HCT116 (cell line): ENCODE results near the gene ENKD1. TPM values are rescaled to one million over a fixed set of nuclear protein-coding genes. Genes with fewer than 3 reads are reported as not detected.

ENCODE experiments used
- ATAC-seq: fragments of 200-7000 bp; cut with Tn5 transposase; 2 replicates; pipeline ENCODE4 v1.9.1; 2020; ENCODE audit warnings: mild to moderate bottlenecking, moderate library complexity
- BruUV-seq: library from RNA; stranded (reverse); fragments of 400-500 nt; replicated peaks from 2 replicates; lab custom pipeline; 2021; lab: Mats Ljungman, UMichigan
- CTCF ChIA-PET: fragments of 300-600 bp; sonication (Branson Sonifier 250); formaldehyde crosslinking; loops from one replicate; lab custom pipeline; 2021; ENCODE audit warnings: antibody characterized with exemption; lab: Charles Lee
- POLR2A ChIA-PET: fragments of 300-600, 350-600 bp; sonication (Branson Sonifier 250); formaldehyde crosslinking; loops from one replicate; lab custom pipeline; 2021; ENCODE audit warnings: antibody characterized with exemption; lab: Charles Lee
- RAD21 ChIA-PET, 2 experiments: fragments of 300-600 bp; sonication (Branson Sonifier 250); formaldehyde crosslinking; loops; one replicate each; lab custom pipeline; 2023; ENCODE audit warnings: low total read pairs in 2 of 2; ENCODE audit not compliant: uncharacterized antibody in 2 of 2, unreplicated experiment in 2 of 2, low non-redundant PET in 1 of 2; lab: Charles Lee
- DNase-seq: peaks from one replicate; pipeline ENCODE4 v3.0.0-alpha.2; 2010; ENCODE audit warnings: low read depth, low spot score
- H2AFZ ChIP-seq: fragments of 200-600 bp; shearing (Covaris generic), sonication (generic); 2 replicates; pipeline ENCODE4 v1.6.1; 2017; ENCODE audit warnings: low read depth, mixed run types, mixed read lengths, antibody characterized with exemption, low read length; ENCODE audit not compliant: poor library complexity, severe bottlenecking
- H3K27ac ChIP-seq: 2 replicates; pipeline ENCODE4 v1.5.1; 2012; ENCODE audit warnings: low read depth, low read length
- H3K27me3 ChIP-seq: fragments of 200-600 bp; sonication (generic); 2 replicates; pipeline ENCODE4 v1.6.1; 2016; ENCODE audit warnings: mixed run types, low read length, mixed read lengths; ENCODE audit not compliant: insufficient read depth
- H3K36me3 ChIP-seq, 2 experiments: fragments of 200-500 bp in 1 of 2; fragments of 200-600 bp in 1 of 2; sonication (Bioruptor generic) in 1 of 2; sonication (generic) in 1 of 2; 2 replicates each; pipeline versions ENCODE4 v1.5.1 to v1.6.1; 2014 to 2016; ENCODE audit warnings: low read length in 2 of 2, inconsistent platforms in 1 of 2, mixed read lengths in 1 of 2, mixed run types in 1 of 2; ENCODE audit not compliant: insufficient read depth in 2 of 2, control insufficient read depth in 1 of 2
- H3K4me1 ChIP-seq, 2 experiments: fragments of 200-600 bp in 1 of 2; sonication (generic) in 1 of 2; 2 replicates each; pipeline versions ENCODE4 v1.5.1 to v1.6.1; 2012 to 2017; ENCODE audit warnings: low read length in 2 of 2, inconsistent platforms in 1 of 2, mild to moderate bottlenecking in 1 of 2, mixed read lengths in 1 of 2, mixed run types in 1 of 2, moderate library complexity in 1 of 2; ENCODE audit not compliant: insufficient read depth in 2 of 2, control insufficient read depth in 1 of 2
- H3K4me2 ChIP-seq: fragments of 200-600 bp; sonication (generic); 2 replicates; pipeline ENCODE4 v1.6.1; 2017; ENCODE audit warnings: mixed run types, low read length, mixed read lengths
- H3K4me3 ChIP-seq, 2 experiments: fragments of 200-600 bp in 1 of 2; sonication (generic) in 1 of 2; replicated peaks in 1 of 2; 2 replicates each; pipeline ENCODE4 v1.5.1; 2011 to 2016; ENCODE audit warnings: low read length in 2 of 2, control low read depth in 1 of 2, low read depth in 1 of 2, mild to moderate bottlenecking in 1 of 2, mixed read lengths in 1 of 2, mixed run types in 1 of 2
- H3K79me2 ChIP-seq: fragments of 200-600 bp; sonication (generic); 2 replicates; pipeline ENCODE4 v1.6.1; 2017; ENCODE audit warnings: mild to moderate bottlenecking, mixed run types, low read length, moderate library complexity, mixed read lengths; ENCODE audit not compliant: insufficient read depth
- H3K9ac ChIP-seq: fragments of 200-600 bp; sonication (generic); 2 replicates; pipeline ENCODE4 v1.6.1; 2016; ENCODE audit warnings: low read length, mixed read lengths
- H3K9me2 ChIP-seq: fragments of 200-600 bp; sonication (generic), shearing (Covaris generic); 2 replicates; pipeline ENCODE4 v1.6.1; 2017; ENCODE audit warnings: mixed run types, mild to moderate bottlenecking, moderate library complexity; ENCODE audit not compliant: insufficient read depth
- H3K9me3 ChIP-seq, 2 experiments: fragments of 200-500 bp in 1 of 2; fragments of 200-600 bp in 1 of 2; sonication (Bioruptor generic) in 1 of 2; sonication (generic) in 1 of 2; 2 replicates each; pipeline ENCODE4 v1.6.1; 2014 to 2017; ENCODE audit warnings: low read length in 2 of 2, mixed read lengths in 2 of 2, inconsistent platforms in 1 of 2, low read depth in 1 of 2, mild to moderate bottlenecking in 1 of 2, mixed run types in 1 of 2, moderate library complexity in 1 of 2; ENCODE audit not compliant: control insufficient read depth in 1 of 2, insufficient read depth in 1 of 2
- H4K20me1 ChIP-seq: fragments of 200-600 bp; sonication (generic), shearing (Covaris generic); 2 replicates; pipeline ENCODE4 v1.6.1; 2017; ENCODE audit warnings: mixed run types, mild to moderate bottlenecking, moderate library complexity; ENCODE audit not compliant: insufficient read depth
- CBX3 ChIP-seq: IDR thresholded peaks from 2 replicates; pipeline ENCODE4 v1.6.1; 2012; ENCODE audit warnings: low read depth
- CEBPB ChIP-seq: IDR thresholded peaks from 2 replicates; pipeline ENCODE4 v1.6.1; 2012; ENCODE audit warnings: low read depth
- EGR1 ChIP-seq: IDR thresholded peaks from 2 replicates; pipeline ENCODE4 v1.6.1; 2012; ENCODE audit warnings: low read depth
- ELF1 ChIP-seq: IDR thresholded peaks from 2 replicates; pipeline ENCODE4 v1.6.1; 2012; ENCODE audit warnings: low read depth, borderline replicate concordance
- EZH2 ChIP-seq: fragments of 200-600 bp; sonication (generic); IDR thresholded peaks from 2 replicates; pipeline ENCODE4 v1.6.1; 2017; ENCODE audit warnings: antibody characterized with exemption, mixed run types
- EZH2phosphoT487 ChIP-seq: fragments of 200-600 bp; IDR thresholded peaks from 2 replicates; pipeline ENCODE4 v1.6.1; 2018; ENCODE audit warnings: antibody characterized with exemption, borderline replicate concordance
- JUND ChIP-seq: IDR thresholded peaks from 2 replicates; pipeline ENCODE4 v1.6.1; 2012
- SP1 ChIP-seq: IDR thresholded peaks from 2 replicates; pipeline ENCODE4 v1.6.1; 2012; ENCODE audit warnings: low read depth
- SRF ChIP-seq: IDR thresholded peaks from 2 replicates; pipeline ENCODE4 v1.6.1; 2012; ENCODE audit warnings: low read depth
- YY1 ChIP-seq: IDR thresholded peaks from 2 replicates; pipeline ENCODE4 v1.6.1; 2011; ENCODE audit warnings: low read length, low read depth, moderate library complexity, mild to moderate bottlenecking; ENCODE audit not compliant: insufficient replicate concordance; ENCODE audit errors: extremely low read depth
- ZFX ChIP-seq: fragments of 450-650 bp; IDR thresholded peaks from 2 replicates; pipeline ENCODE4 v1.6.1; 2017
- intact Hi-C: fragments of 100-400 bp; cut with micrococcal nuclease; formaldehyde crosslinking; loops from 2 replicates; pipeline ENCODE4 v1.10.0; 2022
- total RNA-seq: library from RNA; stranded (reverse); gene quantifications from one replicate; pipeline ENCODE4 v1.2.1, GENCODE V29; 2021; ENCODE audit not compliant: unreplicated experiment
- TF ChIP-seq, protein P1 (sequence below), 3 experiments: fragments of 200-600 bp in 1 of 3; sonication (generic) in 1 of 3; IDR thresholded peaks in 2 of 3; conservative IDR thresholded peaks in 1 of 3; 2 replicates each; pipeline ENCODE4 v1.5.1; 2012 to 2017; ENCODE audit warnings: low read depth in 2 of 3, low read length in 2 of 3, antibody characterized with exemption in 1 of 3, borderline replicate concordance in 1 of 3, control low read depth in 1 of 3, mild to moderate bottlenecking in 1 of 3, mixed read lengths in 1 of 3, mixed run types in 1 of 3, moderate library complexity in 1 of 3; ENCODE audit not compliant: insufficient read depth in 1 of 3
- TF ChIP-seq, protein P2 (sequence below): IDR thresholded peaks from 2 replicates; pipeline ENCODE4 v1.6.1; 2011; ENCODE audit warnings: mild to moderate bottlenecking, low read length, moderate library complexity; ENCODE audit not compliant: insufficient replicate concordance; ENCODE audit errors: extremely low read depth

The ENKD1 gene
- total RNA-seq, 1 experiment from 2014 or later = 16.8 TPM

DNA sequence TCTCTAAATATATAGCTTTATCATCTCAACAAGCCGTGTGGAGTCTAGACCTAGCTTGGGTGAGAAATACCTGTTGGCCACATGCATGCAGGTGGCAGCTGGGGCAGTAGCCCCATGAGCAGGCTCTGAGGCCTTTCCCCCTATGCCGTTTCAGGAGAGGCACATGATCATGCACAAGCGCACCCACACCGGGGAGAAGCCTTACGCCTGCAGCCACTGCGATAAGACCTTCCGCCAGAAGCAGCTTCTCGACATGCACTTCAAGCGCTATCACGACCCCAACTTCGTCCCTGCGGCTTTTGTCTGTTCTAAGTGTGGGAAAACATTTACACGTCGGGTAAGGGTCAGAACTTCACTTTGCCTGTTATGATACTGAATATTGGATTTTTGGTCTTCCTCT is 38.3 kb downstream of the ENKD1 start:
- Histone ChIP-seq H3K4me3 (no peak overlapping the region), H3K9me3 (no peaks in the 10 kb centered on the region), H3K27me3 (no peaks in the 10 kb centered on the region), H3K79me2 (peaks cover 14% of the 10 kb centered on the region; the same call in 1 of the 2 replicates), H3K4me2 (no peak overlapping the region), H3K4me1 (no peaks in the 10 kb centered on the region), H3K27ac (no peak overlapping the region), H3K9me2 (no peaks in the 10 kb centered on the region), H3K9ac (no peak overlapping the region), H3K36me3 (peaks cover 31 to 46% of the 10 kb centered on the region in 2 experiments; a peak in 3 of 4 replicates), H2AFZ (no peak overlapping the region), H4K20me1 (peaks cover 6% of the 10 kb centered on the region; the same call in 1 of the 2 replicates)
- ATAC-seq = no peak
- RAD21 ChIA-PET = no interaction called here
- POLR2A ChIA-PET = interaction anchor here (0.8 kb wide), 1 partner anchor 27 kb away, joined by 3 read pairs; no protein-coding TSS in a partner anchor
- TF ChIP-seq, protein P1, sequence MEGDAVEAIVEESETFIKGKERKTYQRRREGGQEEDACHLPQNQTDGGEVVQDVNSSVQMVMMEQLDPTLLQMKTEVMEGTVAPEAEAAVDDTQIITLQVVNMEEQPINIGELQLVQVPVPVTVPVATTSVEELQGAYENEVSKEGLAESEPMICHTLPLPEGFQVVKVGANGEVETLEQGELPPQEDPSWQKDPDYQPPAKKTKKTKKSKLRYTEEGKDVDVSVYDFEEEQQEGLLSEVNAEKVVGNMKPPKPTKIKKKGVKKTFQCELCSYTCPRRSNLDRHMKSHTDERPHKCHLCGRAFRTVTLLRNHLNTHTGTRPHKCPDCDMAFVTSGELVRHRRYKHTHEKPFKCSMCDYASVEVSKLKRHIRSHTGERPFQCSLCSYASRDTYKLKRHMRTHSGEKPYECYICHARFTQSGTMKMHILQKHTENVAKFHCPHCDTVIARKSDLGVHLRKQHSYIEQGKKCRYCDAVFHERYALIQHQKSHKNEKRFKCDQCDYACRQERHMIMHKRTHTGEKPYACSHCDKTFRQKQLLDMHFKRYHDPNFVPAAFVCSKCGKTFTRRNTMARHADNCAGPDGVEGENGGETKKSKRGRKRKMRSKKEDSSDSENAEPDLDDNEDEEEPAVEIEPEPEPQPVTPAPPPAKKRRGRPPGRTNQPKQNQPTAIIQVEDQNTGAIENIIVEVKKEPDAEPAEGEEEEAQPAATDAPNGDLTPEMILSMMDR (IDR thresholded peaks at IDR 0.05 in 2 of 3, conservative IDR thresholded peaks at IDR 0.05 in 1 of 3; ENCODE audit: borderline replicate concordance in 1 of 3, insufficient read depth in 1 of 3, low read depth in 2 of 3, low read length in 2 of 3) = no peak
- TF ChIP-seq SP1 (no peak), YY1 (no peak), ELF1 (no peak), ZFX (no peak), EZH2phosphoT487 (no peak), CEBPB (no peak), JUND (no peak), SRF (no peak), CBX3 (no peak), EZH2 (no peak), EGR1 (no peak)
- TF ChIP-seq, protein P2, sequence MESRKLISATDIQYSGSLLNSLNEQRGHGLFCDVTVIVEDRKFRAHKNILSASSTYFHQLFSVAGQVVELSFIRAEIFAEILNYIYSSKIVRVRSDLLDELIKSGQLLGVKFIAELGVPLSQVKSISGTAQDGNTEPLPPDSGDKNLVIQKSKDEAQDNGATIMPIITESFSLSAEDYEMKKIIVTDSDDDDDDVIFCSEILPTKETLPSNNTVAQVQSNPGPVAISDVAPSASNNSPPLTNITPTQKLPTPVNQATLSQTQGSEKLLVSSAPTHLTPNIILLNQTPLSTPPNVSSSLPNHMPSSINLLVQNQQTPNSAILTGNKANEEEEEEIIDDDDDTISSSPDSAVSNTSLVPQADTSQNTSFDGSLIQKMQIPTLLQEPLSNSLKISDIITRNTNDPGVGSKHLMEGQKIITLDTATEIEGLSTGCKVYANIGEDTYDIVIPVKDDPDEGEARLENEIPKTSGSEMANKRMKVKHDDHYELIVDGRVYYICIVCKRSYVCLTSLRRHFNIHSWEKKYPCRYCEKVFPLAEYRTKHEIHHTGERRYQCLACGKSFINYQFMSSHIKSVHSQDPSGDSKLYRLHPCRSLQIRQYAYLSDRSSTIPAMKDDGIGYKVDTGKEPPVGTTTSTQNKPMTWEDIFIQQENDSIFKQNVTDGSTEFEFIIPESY = no peak
- CTCF ChIA-PET = interaction anchor here (2.3 kb wide), 1 partner anchor 107 kb away, joined by 6 read pairs; no protein-coding TSS in a partner anchor
- intact Hi-C loops = no loop called here
- no TSS peak for BruUV-seq
- DNase-seq = no peak
